HG02840 (cell line): ENCODE results near the gene ME3.

Experiments
- ATAC-seq: cut with Tn5 transposase; IDR thresholded peaks from one replicate; pipeline ENCODE4 v1.9.1; 2021; ENCODE audit warnings: mild to moderate bottlenecking, moderate library complexity, moderate number of reproducible peaks; ENCODE audit not compliant: unreplicated experiment, low FRiP score

ME3 gene

GRCh38 chr11:86500500-86501140 lies 171.8 kb downstream of the ME3 start:
- no peak for ATAC-seq

- no peak for ATAC-seq
These were observed 172.7 kb downstream of the ME3 start for GRCh38 chr11:86499723-86500129.

- no peak for ATAC-seq
These were observed 174.6 kb downstream of the ME3 start for GRCh38 chr11:86497836-86498235.

GRCh38 chr11:86497310-86497709 lies 175.1 kb downstream of the ME3 start:
- no peak for ATAC-seq

GRCh38 chr11:86495351-86495750 lies 177.1 kb downstream of the ME3 start:
- ATAC-seq: no peak

GRCh38 chr11:86492370-86493010 lies 179.9 kb downstream of the ME3 start:
- no peak for ATAC-seq

GRCh38 chr11:86491027-86491426 lies 181.4 kb downstream of the ME3 start:
- no peak for ATAC-seq

- ATAC-seq: no peak
These were observed 181.8 kb downstream of the ME3 start for GRCh38 chr11:86490582-86490981.

GRCh38 chr11:86489442-86489841 lies 183.0 kb downstream of the ME3 start:
- ATAC-seq: no peak

- ATAC-seq: no peak
These were observed 183.9 kb downstream of the ME3 start for GRCh38 chr11:86488553-86488952.

- ATAC-seq: no peak
These were observed 184.7 kb downstream of the ME3 start for GRCh38 chr11:86487671-86488070.

- ATAC-seq: no peak
These were observed 186.0 kb downstream of the ME3 start for GRCh38 chr11:86486261-86487030.

- no peak for ATAC-seq
These were observed 187.6 kb downstream of the ME3 start for GRCh38 chr11:86484795-86485166.

- no peak for ATAC-seq
These were observed 188.2 kb downstream of the ME3 start for GRCh38 chr11:86483940-86484794.

- no peak for ATAC-seq
These were observed 188.8 kb downstream of the ME3 start for GRCh38 chr11:86483610-86483939.

- no peak for ATAC-seq
These were observed 189.7 kb downstream of the ME3 start for GRCh38 chr11:86482692-86483091.

- ATAC-seq: no peak
These were observed 191.0 kb downstream of the ME3 start for GRCh38 chr11:86481399-86481798.

GRCh38 chr11:86478348-86478747 lies 194.1 kb downstream of the ME3 start:
- ATAC-seq: no peak

GRCh38 chr11:86477495-86478155 lies 194.8 kb downstream of the ME3 start:
- no peak for ATAC-seq

GRCh38 chr11:86476109-86476861 lies 196.1 kb downstream of the ME3 start:
- ATAC-seq: no peak
